Trophoblast cell (in vitro differentiated cells and primary cell): Measurements from ENCODE around the gene MMP20.

ENCODE experiments used
- DNase-seq, 2 donors: peaks; one replicate each; pipeline ENCODE4 v3.0.0-alpha.2; 2016
- H2AFZ ChIP-seq: 2 replicates; pipeline ENCODE4 v1.6.1; 2013; ENCODE audit warnings: low read length, moderate library complexity, mild to moderate bottlenecking; ENCODE audit not compliant: insufficient read depth, poor library complexity
- H2AK5ac ChIP-seq: 2 replicates; pipeline ENCODE4 v1.6.1; 2013; ENCODE audit warnings: mild to moderate bottlenecking, low read length
- H2BK120ac ChIP-seq: 2 replicates; pipeline ENCODE4 v1.6.1; 2013; ENCODE audit warnings: low read length, mild to moderate bottlenecking, moderate library complexity; ENCODE audit not compliant: insufficient read depth, poor library complexity
- H2BK12ac ChIP-seq: 2 replicates; pipeline ENCODE4 v1.6.1; 2013; ENCODE audit warnings: mild to moderate bottlenecking, low read length, moderate library complexity
- H2BK5ac ChIP-seq: 2 replicates; pipeline ENCODE4 v1.6.1; 2013; ENCODE audit warnings: low read length, low read depth, moderate library complexity, mild to moderate bottlenecking; ENCODE audit not compliant: poor library complexity
- H3K14ac ChIP-seq: 2 replicates; pipeline ENCODE4 v1.6.1; 2013; ENCODE audit warnings: mild to moderate bottlenecking, low read length
- H3K18ac ChIP-seq: 2 replicates; pipeline ENCODE4 v1.6.1; 2013; ENCODE audit warnings: mild to moderate bottlenecking, low read length
- H3K23ac ChIP-seq: 2 replicates; pipeline ENCODE4 v1.6.1; 2013; ENCODE audit warnings: low read length
- H3K27ac ChIP-seq: 2 replicates; pipeline ENCODE4 v1.5.1; 2013; ENCODE audit warnings: low read depth, mild to moderate bottlenecking, inconsistent platforms, low read length, moderate library complexity
- H3K27me3 ChIP-seq: 2 replicates; pipeline ENCODE4 v1.6.1; 2013; ENCODE audit warnings: inconsistent platforms, mild to moderate bottlenecking, low read length, moderate library complexity; ENCODE audit not compliant: insufficient read depth
- H3K36me3 ChIP-seq, 2 experiments: 1 replicate in 1 of 2; 2 replicates in 1 of 2; pipeline ENCODE4 v1.6.1; 2013; ENCODE audit warnings: low read length in 2 of 2, mild to moderate bottlenecking in 2 of 2, moderate library complexity in 1 of 2; ENCODE audit not compliant: insufficient read depth in 2 of 2, control insufficient read depth in 1 of 2
- H3K4ac ChIP-seq: 2 replicates; pipeline ENCODE4 v1.6.1; 2013; ENCODE audit warnings: low read depth, mild to moderate bottlenecking, low read length, moderate library complexity
- H3K4me1 ChIP-seq, 2 experiments: 1 replicate in 1 of 2; 2 replicates in 1 of 2; pipeline ENCODE4 v1.6.1; 2013; ENCODE audit warnings: low read length in 2 of 2, mild to moderate bottlenecking in 2 of 2, moderate library complexity in 1 of 2; ENCODE audit not compliant: insufficient read depth in 2 of 2, control insufficient read depth in 1 of 2
- H3K4me2 ChIP-seq: 2 replicates; pipeline ENCODE4 v1.6.1; 2013; ENCODE audit warnings: inconsistent platforms, mild to moderate bottlenecking, low read length, moderate library complexity
- H3K4me3 ChIP-seq: 2 replicates; pipeline ENCODE4 v1.5.1; 2013; ENCODE audit warnings: mild to moderate bottlenecking, low read depth, low read length, inconsistent platforms
- H3K79me1 ChIP-seq: one replicate; pipeline ENCODE4 v1.6.1; 2013; ENCODE audit warnings: low read length
- H3K79me2 ChIP-seq: 2 replicates; pipeline ENCODE4 v1.6.1; 2013; ENCODE audit warnings: low read length, mild to moderate bottlenecking; ENCODE audit not compliant: control insufficient read depth, insufficient read depth, poor library complexity
- H3K9ac ChIP-seq: 2 replicates; pipeline ENCODE4 v1.6.1; 2013; ENCODE audit warnings: mild to moderate bottlenecking, low read length
- H3K9me3 ChIP-seq: 2 replicates; pipeline ENCODE4 v1.6.1; 2013; ENCODE audit warnings: low read depth, mild to moderate bottlenecking, control low read depth, inconsistent platforms, low read length; ENCODE audit not compliant: insufficient read depth
- H4K12ac ChIP-seq: 2 replicates; pipeline ENCODE4 v1.6.1; 2013; ENCODE audit warnings: low read depth, mild to moderate bottlenecking, low read length, moderate library complexity
- H4K8ac ChIP-seq: 2 replicates; pipeline ENCODE4 v1.6.1; 2013; ENCODE audit warnings: low read depth, mild to moderate bottlenecking, low read length, moderate library complexity
- H4K91ac ChIP-seq: one replicate; pipeline ENCODE4 v1.6.1; 2013; ENCODE audit warnings: low read depth, mild to moderate bottlenecking, low read length, moderate library complexity
- WGBS: extraction: QIAGEN DNeasy Blood & Tissue Kit; methylation state at CpG from one replicate; pipeline ENCODE4 v1.1.7; 2013; ENCODE audit warnings: missing lambda C conversion rate; ENCODE audit not compliant: insufficient read length, insufficient coverage; ENCODE audit errors: extremely low coverage; 5-methylcytosine and 5-hydroxymethylcytosine counted together

The MMP20 gene

GRCh38 chr11:102577723-102578122 is 47.4 kb downstream of the MMP20 start:
- no peak overlapping the region for H3K4me3 ChIP-seq
- H2AFZ ChIP-seq = no peak overlapping the region
- no CpG with 5 or more reads among the region's 2 CpGs for WGBS
- H2BK5ac ChIP-seq = no peak overlapping the region
- H3K18ac ChIP-seq = no peak overlapping the region
- H3K4me1 ChIP-seq = no peaks in the 10 kb centered on the region
- no peaks in the 10 kb centered on the region for H3K27me3 ChIP-seq
- H3K4ac ChIP-seq = no peak overlapping the region
- no peak overlapping the region for H4K91ac ChIP-seq
- no peaks in the 10 kb centered on the region for H3K9me3 ChIP-seq
- no peak overlapping the region for H3K23ac ChIP-seq
- H3K14ac ChIP-seq = no peak overlapping the region
- no peak overlapping the region for H4K8ac ChIP-seq
- DNase-seq = no peak
- H2BK12ac ChIP-seq = no peak overlapping the region
- H3K9ac ChIP-seq = no peak overlapping the region
- H2AK5ac ChIP-seq = no peak overlapping the region
- H3K79me1 ChIP-seq = no peaks in the 10 kb centered on the region
- no peaks in the 10 kb centered on the region for H3K36me3 ChIP-seq
- H3K27ac ChIP-seq = no peak overlapping the region
- no peak overlapping the region for H4K12ac ChIP-seq
- H2BK120ac ChIP-seq = no peak overlapping the region
- H3K4me2 ChIP-seq = no peak overlapping the region
- H3K79me2 ChIP-seq = no peaks in the 10 kb centered on the region

GRCh38 chr11:102577182-102577581 is 48.0 kb downstream of the MMP20 start:
- H4K8ac ChIP-seq = no peak overlapping the region
- no peak overlapping the region for H2AFZ ChIP-seq
- H3K27ac ChIP-seq = no peak overlapping the region
- H3K27me3 ChIP-seq = no peaks in the 10 kb centered on the region
- no peak overlapping the region for H2AK5ac ChIP-seq
- H3K4me3 ChIP-seq = no peak overlapping the region
- H3K14ac ChIP-seq = no peak overlapping the region
- H3K79me2 ChIP-seq = no peaks in the 10 kb centered on the region
- no peaks in the 10 kb centered on the region for H3K4me1 ChIP-seq
- H3K36me3 ChIP-seq = no peaks in the 10 kb centered on the region
- H2BK120ac ChIP-seq = no peak overlapping the region
- H3K23ac ChIP-seq = no peak overlapping the region
- H3K9ac ChIP-seq = no peak overlapping the region
- no peak for DNase-seq
- H3K4me2 ChIP-seq = no peak overlapping the region
- H3K18ac ChIP-seq = no peak overlapping the region
- H4K12ac ChIP-seq = no peak overlapping the region
- no peak overlapping the region for H2BK5ac ChIP-seq
- no peaks in the 10 kb centered on the region for H3K9me3 ChIP-seq
- no peak overlapping the region for H4K91ac ChIP-seq
- no peak overlapping the region for H2BK12ac ChIP-seq
- no peak overlapping the region for H3K4ac ChIP-seq
- no peaks in the 10 kb centered on the region for H3K79me1 ChIP-seq

- H3K4me3 ChIP-seq = no peak overlapping the region
- H3K4me2 ChIP-seq = no peak overlapping the region
- WGBS = no CpG with 5 or more reads among the region's 3 CpGs
- H3K36me3 ChIP-seq = no peaks in the 10 kb centered on the region
- H3K4ac ChIP-seq = no peak overlapping the region
- H3K9me3 ChIP-seq = no peaks in the 10 kb centered on the region
- no peak overlapping the region for H3K18ac ChIP-seq
- no peak overlapping the region for H3K23ac ChIP-seq
- H4K91ac ChIP-seq = no peak overlapping the region
- H2AK5ac ChIP-seq = no peak overlapping the region
- H3K4me1 ChIP-seq = no peaks in the 10 kb centered on the region
- no peaks in the 10 kb centered on the region for H3K79me1 ChIP-seq
- no peaks in the 10 kb centered on the region for H3K79me2 ChIP-seq
- H2BK12ac ChIP-seq = no peak overlapping the region
- no peak overlapping the region for H3K9ac ChIP-seq
- H3K14ac ChIP-seq = no peak overlapping the region
- H3K27ac ChIP-seq = no peak overlapping the region
- no peak overlapping the region for H4K8ac ChIP-seq
- H3K27me3 ChIP-seq = no peaks in the 10 kb centered on the region
- H4K12ac ChIP-seq = no peak overlapping the region
- no peak for DNase-seq
- no peak overlapping the region for H2BK120ac ChIP-seq
- H2BK5ac ChIP-seq = no peak overlapping the region
- no peak overlapping the region for H2AFZ ChIP-seq
Measured at GRCh38 chr11:102576350-102576749, 48.8 kb downstream of the MMP20 start.

GRCh38 chr11:102575012-102575411 is 50.1 kb downstream of the MMP20 start:
- no peak overlapping the region for H2BK12ac ChIP-seq
- H2BK120ac ChIP-seq = no peak overlapping the region
- H2AFZ ChIP-seq = no peak overlapping the region
- no peak overlapping the region for H3K4me3 ChIP-seq
- no peak overlapping the region for H3K4me2 ChIP-seq
- H4K8ac ChIP-seq = no peak overlapping the region
- H4K91ac ChIP-seq = no peak overlapping the region
- H4K12ac ChIP-seq = no peak overlapping the region
- H3K79me2 ChIP-seq = no peaks in the 10 kb centered on the region
- H3K79me1 ChIP-seq = no peaks in the 10 kb centered on the region
- no peak overlapping the region for H3K9ac ChIP-seq
- H3K27me3 ChIP-seq = no peaks in the 10 kb centered on the region
- no peaks in the 10 kb centered on the region for H3K36me3 ChIP-seq
- no peak overlapping the region for H3K23ac ChIP-seq
- no peak for DNase-seq
- no CpG with 5 or more reads among the region's 2 CpGs for WGBS
- H3K4me1 ChIP-seq = no peaks in the 10 kb centered on the region
- no peak overlapping the region for H3K18ac ChIP-seq
- H2AK5ac ChIP-seq = no peak overlapping the region
- no peak overlapping the region for H2BK5ac ChIP-seq
- no peak overlapping the region for H3K14ac ChIP-seq
- no peak overlapping the region for H3K4ac ChIP-seq
- no peaks in the 10 kb centered on the region for H3K9me3 ChIP-seq
- no peak overlapping the region for H3K27ac ChIP-seq
